IPS DF 19.7 (cell line): Measurements from ENCODE around the gene CRLF2.
"Not testable (repeated sequence)": the region's sequence is repeated elsewhere in the genome, so short reads cannot be mapped to it uniquely, and the experiment has no call there.

Source experiments
- DNase-seq: peaks from one replicate; pipeline ENCODE4 v3.0.0-alpha.2; 2013; ENCODE audit warnings: low read depth, low spot score

The CRLF2 gene

GRCh38 chrX:1212532-1212931 is at the start of gene CRLF2:
Gene CRLF2, minus strand, starts transcription at chrX:1212649. Its CDS starts 15 bp downstream, at chrX:1212634.
- no peak for DNase-seq

GRCh38 chrX:1261771-1262170 is 49.3 kb upstream of the CRLF2 start:
- DNase-seq, result not testable (repeated sequence)

- no peak for DNase-seq
Measured at GRCh38 chrX:1261285-1261684, 48.8 kb upstream of the CRLF2 start.

GRCh38 chrX:1252861-1253260 is 40.4 kb upstream of the CRLF2 start:
- DNase-seq, result no peak

GRCh38 chrX:1249101-1249887 is 36.8 kb upstream of the CRLF2 start:
- no peak for DNase-seq

- DNase-seq, result no peak
Measured at GRCh38 chrX:1248331-1249061, 36.0 kb upstream of the CRLF2 start.

- DNase-seq, result no peak
Measured at GRCh38 chrX:1246816-1247215, 34.4 kb upstream of the CRLF2 start.

- no peak for DNase-seq
Measured at GRCh38 chrX:1244164-1245076, 32.0 kb upstream of the CRLF2 start.

GRCh38 chrX:1242891-1243402 is 30.5 kb upstream of the CRLF2 start:
- no peak for DNase-seq

GRCh38 chrX:1240551-1240950 is 28.1 kb upstream of the CRLF2 start:
- not testable (repeated sequence) for DNase-seq

GRCh38 chrX:1239681-1240142 is 27.3 kb upstream of the CRLF2 start:
- DNase-seq, result no peak

- no peak for DNase-seq
Measured at GRCh38 chrX:1231850-1232465, 19.5 kb upstream of the CRLF2 start.

GRCh38 chrX:1228101-1228500 is 15.7 kb upstream of the CRLF2 start:
- not testable (repeated sequence) for DNase-seq

- no peak for DNase-seq
Measured at GRCh38 chrX:1226249-1226648, 13.8 kb upstream of the CRLF2 start.

- DNase-seq, result no peak
Measured at GRCh38 chrX:1224954-1225353, 12.5 kb upstream of the CRLF2 start.

- no peak for DNase-seq
Measured at GRCh38 chrX:1223242-1223600, 10.8 kb upstream of the CRLF2 start.

- no peak for DNase-seq
Measured at GRCh38 chrX:1222531-1223241, 10.2 kb upstream of the CRLF2 start.

GRCh38 chrX:1221296-1221845 is 8.9 kb upstream of the CRLF2 start:
- DNase-seq, result no peak

- DNase-seq, result no peak
Measured at GRCh38 chrX:1218286-1218685, 5.8 kb upstream of the CRLF2 start.

- no peak for DNase-seq
Measured at GRCh38 chrX:1215123-1215823, 2.8 kb upstream of the CRLF2 start.
